Endothelial cell (in vitro differentiated cells): Measurements from ENCODE around the gene SERGEF. TPM values are rescaled to one million over a fixed set of nuclear protein-coding genes. Genes with fewer than 3 reads are reported as not detected.

Experiments
- total RNA-seq: library from RNA; stranded (reverse); fragmentation: NEBNext Ultra II Directional; extraction: Animal tissue kit (Norgen Biotek cat#: 25700); gene quantifications from one replicate; pipeline ENCODE4 v1.2.1, GENCODE V29; 2021; ENCODE audit not compliant: unreplicated experiment

SERGEF gene
- total RNA-seq, 1 donor from 2014 or later: 19.1 TPM

Other genes with a start within 250 kb of the SERGEF start
- gene TPH1, start 33.2 kb upstream of the SERGEF start, total RNA-seq: 0.38 TPM
- gene SAAL1, start 93.0 kb upstream of the SERGEF start, total RNA-seq: 25.1 TPM
- 0.21 TPM for gene MRGPRX3, start 119.5 kb upstream of the SERGEF start, total RNA-seq
- not detected for gene MRGPRX4, start 159.8 kb upstream of the SERGEF start, total RNA-seq
- not detected for gene SAA4, start 223.8 kb upstream of the SERGEF start, total RNA-seq
- not detected for gene SAA2, start 235.6 kb upstream of the SERGEF start, total RNA-seq